OCI-LY3 (cell line): ENCODE results near the gene AKTIP.

Experiments
- CTCF ChIP-seq: fragments of 200-600, 300-600 bp; sonication (generic); IDR thresholded peaks from 2 replicates; pipeline ENCODE4 v1.5.1; 2014; ENCODE audit warnings: antibody characterized with exemption, low read length, low read depth
- EZH2phosphoT487 ChIP-seq: fragments of 200-600 bp; shearing (Covaris generic); IDR thresholded peaks from 2 replicates; pipeline ENCODE4 v1.6.1; 2018; ENCODE audit warnings: antibody characterized with exemption, mixed run types, low read depth

- TF ChIP-seq CTCF = no peak
- no peak for TF ChIP-seq EZH2phosphoT487
Observed at GRCh38 chr16:53445534-53445933, 57.5 kb downstream of the AKTIP start.
